ENCODE data around the gene OPHN1. TPM values are rescaled to one million over a fixed set of nuclear protein-coding genes. Genes with fewer than 3 reads are reported as not detected.

OPHN1 gene
- total and polyA plus RNA-seq, 10 of the 15 experiments (the other 5 are each of a cell fraction or from before 2014, with no cell fraction given) = under 0.01 to 0.03 (median 0.03) TPM; not detected in 6

- Histone ChIP-seq H3K36me3 (ENCODE audit: control insufficient read depth in 2 of 2, insufficient read depth in 2 of 2, low read length in 1 of 2) (no peaks in the 10 kb centered on the region), H3K4me1 (ENCODE audit: control insufficient read depth, insufficient read depth, low read length) (no peaks in the 10 kb centered on the region), H3K27me3 (replicated peaks in 1 of 2; ENCODE audit: control insufficient read depth in 2 of 2, insufficient read depth in 2 of 2, low read length in 1 of 2) (no peaks in the 10 kb centered on the region), H3K9ac (ENCODE audit: control insufficient read depth, insufficient read depth, low read length) (no peak overlapping the region), H4K20me1 (ENCODE audit: control insufficient read depth, insufficient read depth) (no peaks in the 10 kb centered on the region), H3K79me2 (ENCODE audit: control insufficient read depth, insufficient read depth, low read length) (no peaks in the 10 kb centered on the region), H3K27ac (ENCODE audit: control insufficient read depth, insufficient read depth) (no peak overlapping the region), H3K4me2 (ENCODE audit: control insufficient read depth, insufficient read depth) (no peak overlapping the region), H3K4me3 (no peak overlapping the region), H3K9me3 (replicated peaks; ENCODE audit: control insufficient read depth, insufficient read depth, low read length) (no peaks in the 10 kb centered on the region), H2AFZ (ENCODE audit: control insufficient read depth, low read depth, low read length) (no peak overlapping the region)
- in situ Hi-C loops (cut with MboI) = no loop called here
- TF ChIP-seq BRCA1 (IDR thresholded peaks at IDR 0.05; ENCODE audit: low read depth, low read length) (no peak), EED (IDR thresholded peaks at IDR 0.05; ENCODE audit: low read depth) (no peak), CBX5 (IDR thresholded peaks at IDR 0.05; ENCODE audit: low read depth) (no peak), SREBF2 (IDR thresholded peaks at IDR 0.05; ENCODE audit: low read length) (no peak), PKNOX1 (IDR thresholded peaks at IDR 0.05) (no peak), TCF7 (IDR thresholded peaks at IDR 0.05; ENCODE audit: borderline replicate concordance) (no peak), NR2C2 (IDR thresholded peaks at IDR 0.05; ENCODE audit: borderline replicate concordance, control insufficient read depth, insufficient read length, low read depth) (no peak)
- FAIRE-seq (no peak), ATAC-seq (no peak), DNase-seq (ENCODE audit: low read depth, low spot score) (no peak)
- no TSS peak for BruUV-seq (replicated peaks)
- intact Hi-C loops (cut with micrococcal nuclease; ENCODE audit: unreplicated experiment) = no loop called here
- ChIA-PET RAD21 (ENCODE audit: unreplicated experiment) (interaction anchor here (0.6 kb wide), 1 partner anchor 112 kb away, joined by 4 read pairs; no protein-coding TSS in a partner anchor), POLR2A (no interaction called here), CTCF (no interaction called here), SMC1A (ENCODE audit: uncharacterized antibody, unreplicated experiment) (interaction anchor here (0.8 kb wide), 1 partner anchor 185 kb away, joined by 3 read pairs; no protein-coding TSS in a partner anchor)
- WGBS (ENCODE audit: insufficient coverage, insufficient replicate concordance, low lambda C conversion rate, missing lambda C conversion rate) = 0% methylated on average over 1 of the region's 1 CpG
These were observed 125.5 kb downstream of the OPHN1 start for GRCh38 chrX:68307769-68308168.

- SMC1A ChIA-PET (ENCODE audit: uncharacterized antibody, unreplicated experiment) = no interaction called here
- H3K27ac ChIP-seq (ENCODE audit: control insufficient read depth, insufficient read depth) = no peak overlapping the region
These were observed 128.7 kb downstream of the OPHN1 start for GRCh38 chrX:68304602-68305001.

More at GRCh38 chrX:68304602-68305001, 128.7 kb downstream of the OPHN1 start:
- Histone ChIP-seq H3K27me3 (replicated peaks in 1 of 2; ENCODE audit: control insufficient read depth in 2 of 2, insufficient read depth in 2 of 2, low read length in 1 of 2) (no peaks in the 10 kb centered on the region), H4K20me1 (ENCODE audit: control insufficient read depth, insufficient read depth) (no peaks in the 10 kb centered on the region), H3K79me2 (ENCODE audit: control insufficient read depth, insufficient read depth, low read length) (no peaks in the 10 kb centered on the region), H3K4me3 (no peak overlapping the region), H3K9me3 (replicated peaks; ENCODE audit: control insufficient read depth, insufficient read depth, low read length) (no peaks in the 10 kb centered on the region), H3K4me2 (ENCODE audit: control insufficient read depth, insufficient read depth) (no peak overlapping the region), H3K36me3 (ENCODE audit: control insufficient read depth in 2 of 2, insufficient read depth in 2 of 2, low read length in 1 of 2) (no peaks in the 10 kb centered on the region), H2AFZ (ENCODE audit: control insufficient read depth, low read depth, low read length) (no peak overlapping the region), H3K4me1 (ENCODE audit: control insufficient read depth, insufficient read depth, low read length) (no peaks in the 10 kb centered on the region), H3K9ac (ENCODE audit: control insufficient read depth, insufficient read depth, low read length) (no peak overlapping the region)
- 4% methylated on average over 1 of the region's 1 CpG for WGBS (ENCODE audit: insufficient coverage, insufficient replicate concordance, low lambda C conversion rate, missing lambda C conversion rate)
- no TSS peak for BruUV-seq (replicated peaks)
- in situ Hi-C loops (cut with MboI) (no loop called here), intact Hi-C loops (cut with micrococcal nuclease; ENCODE audit: unreplicated experiment) (no loop called here)
- TF ChIP-seq POLR2AphosphoS5 (IDR thresholded peaks at IDR 0.05; ENCODE audit: low read length) = no peak
- no peak for TF ChIP-seq FOS (IDR thresholded peaks at IDR 0.05; ENCODE audit: borderline replicate concordance, extremely low read depth, insufficient read length)
- TF ChIP-seq BHLHE40 (IDR thresholded peaks at IDR 0.05; ENCODE audit: borderline replicate concordance in 1 of 2, low read depth in 2 of 2, low read length in 1 of 2) = no peak
- TF ChIP-seq PRDM15 (CRISPR knock-in tag; IDR thresholded peaks at IDR 0.05) = no peak
- TF ChIP-seq CHD1 (IDR thresholded peaks at IDR 0.05; ENCODE audit: low read depth, low read length) = no peak
- TF ChIP-seq SMC3 (IDR thresholded peaks at IDR 0.05; ENCODE audit: borderline replicate concordance, low read length) = no peak
- no peak for TF ChIP-seq HDGF (IDR thresholded peaks at IDR 0.05)
- no peak for TF ChIP-seq NFYB (IDR thresholded peaks at IDR 0.05; ENCODE audit: insufficient read depth, low read depth, low read length)
- FAIRE-seq (no peak), ATAC-seq (no peak), DNase-seq (ENCODE audit: low read depth, low spot score) (no peak)
- ChIA-PET CTCF (interaction anchor here (0.6 kb wide), 1 partner anchor 21 kb away, joined by 4 read pairs; no protein-coding TSS in a partner anchor), RAD21 (ENCODE audit: unreplicated experiment) (no interaction called here), POLR2A (no interaction called here)
